Skin of body (tissue), 2 donors: Measurements from ENCODE around the gene MNDA. TPM values are rescaled to one million over a fixed set of nuclear protein-coding genes. Genes with fewer than 3 reads are reported as not detected.

Experiments used
- DNase-seq: peaks from one replicate; lab custom pipeline; 2025; lab: John Stamatoyannopoulos, UW
- total RNA-seq: library from RNA; depleted of rRNA; stranded (reverse); fragments of >200 nt; gene quantifications from one replicate; pipeline ENCODE4 v1.2.3, GENCODE V29; 2014

MNDA gene
- total RNA-seq, result 26.3 TPM

- DNase-seq, result no peak
Measured at GRCh38 chr1:158830904-158831507, at the start of gene MNDA. MNDA (plus strand) TSS chr1:158831351; CDS start chr1:158842154, 10,803 bp downstream.

- DNase-seq, result no peak
Measured at GRCh38 chr1:158793604-158794003, 37.5 kb upstream of the MNDA start.

DNA sequence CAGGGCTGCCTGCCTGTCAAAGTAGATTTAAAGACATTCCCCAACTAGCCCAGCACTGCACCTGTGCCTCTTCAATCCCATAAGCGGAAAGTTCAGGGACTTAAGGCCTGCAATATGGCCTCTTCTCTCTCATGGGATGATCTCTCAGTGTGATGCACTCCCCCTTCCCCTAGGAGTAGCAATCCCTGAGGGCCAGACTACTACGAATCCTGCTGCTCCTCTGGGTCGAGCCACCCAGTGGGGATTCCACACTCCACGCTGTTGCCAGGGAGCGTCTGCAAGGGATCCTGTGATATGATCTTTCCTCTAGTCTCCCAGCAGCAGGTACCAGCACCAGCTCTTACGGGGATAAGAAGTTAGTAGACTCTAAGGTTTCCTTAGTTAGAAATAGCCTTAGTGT, 36.9 kb upstream of the MNDA start:
- no peak for DNase-seq

DNA sequence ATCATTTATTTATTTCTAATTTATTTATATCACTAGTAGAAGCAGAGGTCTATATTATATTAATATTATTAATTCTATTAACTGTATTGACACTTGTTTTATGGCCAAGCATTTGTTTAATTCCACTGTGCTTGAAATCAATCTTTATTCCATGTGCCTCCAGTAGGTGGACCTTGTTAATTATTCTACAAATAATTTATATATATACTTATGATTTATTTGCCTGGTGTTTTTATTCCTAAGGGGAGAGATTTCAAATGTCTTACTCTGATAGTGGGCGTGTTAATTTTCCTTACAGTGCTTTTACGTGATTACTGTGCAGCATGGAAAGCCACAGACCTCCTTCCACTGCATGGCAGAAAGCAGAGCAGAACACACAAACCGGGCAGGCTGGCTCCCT, 32.6 kb upstream of the MNDA start:
- no peak for DNase-seq

GRCh38 chr1:158799689-158800088, 31.5 kb upstream of the MNDA start:
- DNase-seq, result no peak

- no peak for DNase-seq
Measured at GRCh38 chr1:158800526-158800925, 30.6 kb upstream of the MNDA start.

DNA sequence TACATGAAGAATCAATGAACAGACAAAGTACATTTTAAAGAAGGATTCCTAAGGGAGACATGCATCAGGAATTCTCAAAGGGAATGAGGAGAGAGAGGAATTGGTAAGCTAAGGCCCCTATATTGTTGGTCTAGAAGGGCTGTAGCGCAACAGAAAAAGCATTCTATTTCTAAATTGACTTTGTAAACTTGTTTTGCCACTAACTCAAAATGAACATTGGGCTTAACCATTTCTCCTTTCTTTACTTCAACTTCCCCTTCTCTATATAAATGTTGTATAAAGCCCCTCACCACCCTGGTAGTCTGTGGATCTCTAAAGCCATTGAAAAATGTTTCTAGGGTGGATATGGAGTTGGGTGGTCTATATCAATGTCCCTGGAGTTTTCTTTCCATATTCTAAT, 29.8 kb upstream of the MNDA start:
- no peak for DNase-seq

DNA sequence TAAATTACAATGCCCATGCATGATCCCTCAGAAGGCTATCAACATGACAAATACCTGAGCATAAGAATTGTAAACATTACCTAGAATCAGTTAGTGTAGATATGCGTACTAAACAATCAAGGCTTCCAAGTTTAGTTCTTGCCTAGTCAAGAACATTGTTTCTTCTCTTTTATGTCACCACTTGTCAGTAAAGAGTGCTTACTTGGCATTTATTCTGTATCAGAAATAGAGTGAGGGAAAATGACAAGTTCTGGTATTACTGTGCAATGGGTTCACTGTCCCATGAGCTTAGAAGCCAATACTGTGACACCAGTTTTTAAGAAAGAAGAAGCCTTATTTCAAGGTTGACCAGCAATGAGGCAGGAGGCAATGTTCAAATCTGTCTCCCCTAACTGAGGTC, 27.5 kb upstream of the MNDA start:
- no peak for DNase-seq

DNA sequence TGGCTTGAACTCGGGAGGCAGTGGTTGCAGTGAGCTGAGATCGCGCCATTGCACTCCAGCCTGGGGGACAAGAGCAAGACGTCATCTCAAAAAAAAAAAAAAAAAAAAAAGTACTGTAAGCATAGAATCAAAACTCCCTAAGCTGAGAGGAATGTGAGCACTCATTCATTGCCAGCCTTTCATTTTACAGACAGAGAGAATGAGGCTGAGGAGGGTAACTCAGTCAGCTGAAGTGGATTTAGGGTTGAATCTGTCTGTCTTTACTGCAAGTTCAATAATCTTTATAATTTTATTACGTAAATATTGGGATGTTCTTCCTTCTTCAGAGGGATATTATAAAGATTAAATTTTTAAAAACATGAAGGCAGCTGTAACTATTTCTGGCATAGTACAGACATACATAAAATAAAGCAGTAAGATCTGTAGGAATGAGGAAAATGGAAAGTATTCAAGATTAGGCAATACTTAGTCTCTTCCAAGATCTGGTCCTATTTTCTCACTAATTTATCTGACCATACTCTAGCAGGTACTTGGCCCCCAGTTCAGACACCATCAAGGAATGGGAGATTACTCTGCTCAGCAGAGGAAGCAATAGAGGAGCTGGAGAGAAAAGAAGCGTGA, 24.1 kb upstream of the MNDA start:
- no peak for DNase-seq

DNA sequence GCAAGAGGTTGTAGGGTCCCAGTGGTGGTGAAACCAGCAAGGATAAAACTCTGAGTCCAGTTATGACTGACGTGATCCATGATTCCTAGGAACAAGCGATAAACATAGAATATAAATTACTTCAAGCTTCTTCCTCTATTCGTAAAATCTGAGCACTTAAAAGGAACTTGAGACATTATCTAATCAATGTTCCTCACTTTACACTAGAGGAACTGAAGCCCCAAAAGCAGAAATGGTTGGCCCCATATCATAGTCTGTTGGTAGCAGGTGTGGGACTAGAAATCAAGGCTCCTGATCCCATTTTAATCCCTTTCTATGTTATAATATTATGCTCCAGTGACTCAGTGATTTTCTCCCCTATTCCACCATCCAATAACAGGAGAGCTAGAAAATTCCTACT, 21.9 kb upstream of the MNDA start:
- no peak for DNase-seq

- DNase-seq, result no peak
Measured at GRCh38 chr1:158809862-158810261, 21.3 kb upstream of the MNDA start.

DNA sequence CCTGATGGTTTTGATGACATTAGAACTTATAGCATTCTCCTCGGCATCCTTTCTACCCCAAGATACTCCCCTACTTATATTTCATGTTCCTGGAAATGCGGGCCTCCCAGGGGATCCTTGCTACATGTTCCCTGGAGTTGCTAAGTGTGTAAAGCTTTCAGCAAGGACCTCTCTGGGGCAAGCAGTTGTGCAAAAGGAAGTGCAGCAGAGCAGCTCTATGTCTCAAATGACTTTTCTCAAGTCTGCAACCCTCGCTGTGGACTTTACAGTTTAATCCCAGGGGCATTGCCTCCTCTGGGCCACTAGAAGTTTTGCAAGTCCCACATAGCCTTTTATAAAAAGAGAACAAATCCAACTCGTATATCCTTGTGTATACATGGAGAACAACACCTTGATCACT, 20.8 kb upstream of the MNDA start:
- DNase-seq, result no peak

DNA sequence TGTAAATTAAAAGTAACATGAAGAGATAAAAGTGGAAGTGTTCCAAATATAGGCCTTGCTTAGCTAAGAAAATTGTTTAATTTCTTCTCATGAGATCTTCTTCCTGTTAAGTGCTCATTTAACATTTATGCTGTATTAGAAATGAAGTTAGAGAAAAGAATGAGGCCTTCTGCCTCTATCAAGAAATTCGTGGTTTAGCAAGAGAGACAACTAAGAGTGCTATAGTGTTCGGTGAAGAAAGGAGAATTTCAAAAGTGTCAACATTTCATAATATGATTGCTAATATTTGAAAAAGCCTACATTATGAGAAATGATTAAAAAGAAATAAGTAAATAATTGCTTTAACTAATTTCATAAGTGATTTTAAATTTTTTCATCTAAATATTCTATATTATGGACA, 18.8 kb upstream of the MNDA start:
- no peak for DNase-seq

DNA sequence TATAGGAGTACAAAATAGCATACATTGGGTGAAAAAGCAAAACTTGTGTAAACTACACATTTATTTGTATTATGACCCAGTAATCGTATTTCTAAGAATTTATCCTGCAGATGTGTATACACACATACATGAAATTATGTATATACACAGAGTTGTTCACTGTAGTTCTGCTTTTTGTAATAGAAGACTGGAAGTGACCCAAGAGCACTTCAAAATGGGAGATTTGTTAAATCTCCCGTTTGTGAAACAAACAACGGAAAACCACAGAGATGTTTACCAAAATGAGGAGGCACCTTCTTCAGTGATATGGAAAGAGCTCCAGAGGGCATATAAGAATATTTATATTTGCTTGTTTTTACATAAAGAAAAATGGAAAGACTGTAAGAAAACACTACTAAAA, 18.0 kb upstream of the MNDA start:
- DNase-seq, result no peak

GRCh38 chr1:158814970-158815369, 16.2 kb upstream of the MNDA start:
- DNase-seq, result no peak

DNA sequence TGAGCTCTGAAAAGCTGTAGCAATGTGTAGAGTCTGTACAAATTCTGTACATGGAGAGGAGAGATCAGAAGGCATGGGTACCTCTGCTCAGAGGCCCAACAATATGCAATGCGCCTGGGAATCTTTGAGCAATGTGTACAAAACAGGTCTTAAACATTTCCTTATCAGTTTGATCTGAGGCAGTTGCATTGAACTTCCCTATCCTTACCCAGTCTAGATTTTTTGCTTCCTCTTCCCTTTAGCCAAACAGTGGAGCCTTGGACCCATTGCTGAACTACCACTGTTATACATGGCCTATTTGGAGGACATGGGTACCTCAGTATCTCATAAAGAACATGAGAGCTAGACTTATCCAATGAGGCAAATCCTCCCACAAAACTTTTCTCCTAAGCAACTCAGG, 12.6 kb upstream of the MNDA start:
- no peak for DNase-seq

GRCh38 chr1:158818975-158819431, 12.1 kb upstream of the MNDA start:
- no peak for DNase-seq

DNA sequence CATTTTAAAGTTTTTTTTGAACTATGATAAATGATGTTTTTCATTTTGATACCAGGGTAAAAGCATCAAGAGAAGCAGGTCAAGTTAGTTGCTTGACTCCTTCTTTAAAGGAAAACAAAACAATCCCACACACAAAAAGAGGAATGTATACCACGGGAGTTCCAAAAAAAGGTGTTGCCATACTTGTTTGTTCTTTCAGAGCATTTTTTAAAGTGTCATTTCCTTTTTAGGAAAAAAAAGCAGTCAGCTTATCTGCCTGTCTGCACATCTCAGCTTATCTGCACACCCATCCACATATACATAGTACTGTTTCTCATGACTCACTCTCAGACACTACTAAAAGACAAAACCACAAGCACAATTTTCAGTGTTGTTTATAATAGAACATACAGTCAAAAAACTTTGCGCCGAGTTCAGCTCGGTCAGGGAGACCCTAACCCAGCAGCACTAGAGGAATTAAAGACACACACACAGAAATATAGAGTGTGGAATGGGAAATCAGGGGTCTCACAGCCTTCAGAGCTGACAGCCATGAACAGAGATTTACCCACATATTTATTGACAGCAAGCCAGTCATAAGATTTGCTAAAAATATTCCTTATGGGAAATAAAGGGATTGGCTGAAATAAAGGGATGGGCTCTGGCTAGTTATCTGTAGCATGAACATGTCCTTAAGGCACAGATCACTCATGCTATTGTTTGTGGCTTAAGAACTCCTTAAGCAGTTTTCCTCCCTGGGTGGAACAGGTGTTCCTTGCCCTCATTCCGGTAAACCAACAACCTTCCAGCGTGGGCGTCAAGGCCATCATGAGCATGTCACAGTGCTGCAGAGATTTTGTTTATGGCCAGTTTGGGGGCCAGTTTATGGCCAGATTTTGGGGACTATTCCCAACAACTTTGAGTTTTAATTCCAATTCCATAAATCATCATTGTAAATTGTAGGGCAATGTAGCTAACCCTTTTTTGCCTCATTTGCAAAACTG, 11.4 kb upstream of the MNDA start:
- no peak for DNase-seq

DNA sequence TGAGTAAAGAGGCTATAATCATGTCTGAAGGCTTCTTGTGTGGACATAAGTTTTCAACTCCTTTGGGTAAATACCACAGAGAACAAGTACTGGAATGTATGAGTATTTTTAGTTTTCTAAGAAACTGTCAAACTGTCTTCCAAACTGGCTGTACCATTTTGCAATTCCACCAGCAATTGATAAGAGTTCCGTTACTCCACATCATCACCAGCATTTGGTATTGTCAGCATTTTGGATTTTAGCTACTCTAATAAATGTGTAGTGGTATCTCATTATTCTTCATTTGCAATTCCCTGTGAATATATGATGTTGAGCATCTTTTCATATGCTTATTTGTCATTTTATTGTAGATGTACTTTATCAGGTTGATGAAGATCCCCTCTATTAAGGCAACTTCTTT, 9.4 kb upstream of the MNDA start:
- DNase-seq, result no peak

GRCh38 chr1:158830074-158830677, 975 bp upstream of the MNDA start:
- no peak for DNase-seq

GRCh38 chr1:158833264-158833663, 2.1 kb downstream of the MNDA start:
- DNase-seq, result no peak

- DNase-seq, result no peak
Measured at GRCh38 chr1:158836038-158836437, 4.9 kb downstream of the MNDA start.
